ENCODE data around the gene RAP1GAP. TPM values are rescaled to one million over a fixed set of nuclear protein-coding genes. Genes with fewer than 3 reads are reported as not detected.
A peak's percentile ranks its signal among the peaks of the same experiment; 100 is the strongest.

Gene RAP1GAP
- total RNA-seq, 4 donors from 2014 or later: 0.36 to 0.74 (median 0.38) TPM; not detected in 1

DNA sequence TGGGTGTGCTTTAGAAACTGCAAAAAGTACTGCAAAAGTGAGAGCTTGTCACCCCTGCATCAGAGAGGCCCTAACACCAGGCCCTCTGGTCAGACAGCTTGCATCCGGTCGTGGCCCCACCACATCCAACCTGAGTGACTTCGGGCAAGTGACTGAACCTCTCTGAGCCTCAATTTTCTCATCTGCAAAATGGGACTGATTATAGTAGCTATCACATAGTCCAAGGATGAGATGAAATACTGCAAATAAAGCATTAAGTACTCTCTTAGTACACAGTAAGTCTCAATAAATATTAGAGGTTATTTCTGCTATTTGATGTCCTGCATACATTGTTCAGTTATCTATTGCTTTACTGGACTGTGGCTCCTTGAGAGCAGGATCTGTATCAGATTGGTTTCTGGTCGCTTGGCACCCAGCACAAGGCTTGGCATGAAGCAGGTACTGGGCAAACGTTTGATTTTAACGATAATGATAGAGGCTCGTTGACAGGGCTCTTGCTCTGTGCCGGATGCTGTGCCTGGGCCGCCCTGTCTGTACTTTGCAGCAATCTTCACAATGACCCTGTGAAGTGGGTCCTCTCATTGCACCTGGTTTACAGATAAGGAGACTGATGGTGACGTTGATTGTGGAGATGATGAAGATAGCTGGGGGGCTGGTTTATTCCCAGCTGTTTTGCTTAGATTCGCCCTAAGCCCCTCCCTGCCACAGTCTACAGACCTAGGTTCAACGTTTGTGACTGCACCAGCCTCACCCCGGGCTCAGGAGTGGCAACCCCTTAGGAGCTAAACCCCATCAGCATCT, 43.6 kb downstream of the RAP1GAP start:
- ATAC-seq (ENCODE audit: low FRiP score): no peak
- TF ChIP-seq, protein P1, sequence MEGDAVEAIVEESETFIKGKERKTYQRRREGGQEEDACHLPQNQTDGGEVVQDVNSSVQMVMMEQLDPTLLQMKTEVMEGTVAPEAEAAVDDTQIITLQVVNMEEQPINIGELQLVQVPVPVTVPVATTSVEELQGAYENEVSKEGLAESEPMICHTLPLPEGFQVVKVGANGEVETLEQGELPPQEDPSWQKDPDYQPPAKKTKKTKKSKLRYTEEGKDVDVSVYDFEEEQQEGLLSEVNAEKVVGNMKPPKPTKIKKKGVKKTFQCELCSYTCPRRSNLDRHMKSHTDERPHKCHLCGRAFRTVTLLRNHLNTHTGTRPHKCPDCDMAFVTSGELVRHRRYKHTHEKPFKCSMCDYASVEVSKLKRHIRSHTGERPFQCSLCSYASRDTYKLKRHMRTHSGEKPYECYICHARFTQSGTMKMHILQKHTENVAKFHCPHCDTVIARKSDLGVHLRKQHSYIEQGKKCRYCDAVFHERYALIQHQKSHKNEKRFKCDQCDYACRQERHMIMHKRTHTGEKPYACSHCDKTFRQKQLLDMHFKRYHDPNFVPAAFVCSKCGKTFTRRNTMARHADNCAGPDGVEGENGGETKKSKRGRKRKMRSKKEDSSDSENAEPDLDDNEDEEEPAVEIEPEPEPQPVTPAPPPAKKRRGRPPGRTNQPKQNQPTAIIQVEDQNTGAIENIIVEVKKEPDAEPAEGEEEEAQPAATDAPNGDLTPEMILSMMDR (IDR thresholded peaks at IDR 0.05): no peak
- DNase-seq (ENCODE audit: low spot score): no peak

DNA sequence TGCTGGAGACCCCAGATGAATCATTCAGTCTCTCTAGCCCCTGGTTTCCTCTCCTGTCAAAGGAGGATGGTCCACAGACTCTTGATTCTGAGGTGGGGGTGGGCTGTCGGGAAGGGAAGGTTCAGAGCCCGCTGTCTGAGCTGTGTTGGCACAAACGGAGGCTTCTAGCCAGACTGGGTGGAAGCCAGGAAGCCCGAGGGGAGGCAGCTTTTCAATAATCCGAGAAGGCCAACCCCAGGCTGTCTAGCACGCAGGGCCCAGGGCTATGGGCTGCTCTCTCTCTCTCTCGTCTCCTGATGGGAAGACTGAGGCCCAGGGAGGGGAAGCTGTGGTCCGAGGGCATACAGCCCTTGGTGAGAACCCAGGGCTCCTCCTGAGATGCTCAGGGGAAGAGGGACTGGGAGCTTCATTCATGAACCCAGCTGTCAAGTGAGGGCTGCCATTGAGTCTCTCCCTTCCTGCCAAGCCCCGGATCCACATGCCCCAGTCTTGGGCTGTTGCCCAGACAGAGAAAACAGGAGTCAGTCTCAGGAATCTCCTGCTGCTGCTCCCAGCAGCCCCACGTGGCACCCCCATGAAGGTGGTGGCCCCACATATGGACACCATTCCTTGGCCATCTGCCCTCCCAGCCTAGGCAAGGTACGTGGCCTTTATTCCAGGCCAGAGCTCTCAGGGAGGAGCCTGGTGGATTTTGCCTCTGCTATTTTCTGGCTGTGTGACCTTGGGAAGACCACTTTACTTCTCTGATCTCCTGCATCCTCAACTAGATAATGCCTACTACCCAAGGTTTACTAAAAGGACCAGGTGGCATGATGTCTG, 44.4 kb downstream of the RAP1GAP start:
- TF ChIP-seq, protein P1 (IDR thresholded peaks at IDR 0.05): no peak
- ATAC-seq (ENCODE audit: low FRiP score) (no peak), DNase-seq (ENCODE audit: low spot score) (no peak)

DNA sequence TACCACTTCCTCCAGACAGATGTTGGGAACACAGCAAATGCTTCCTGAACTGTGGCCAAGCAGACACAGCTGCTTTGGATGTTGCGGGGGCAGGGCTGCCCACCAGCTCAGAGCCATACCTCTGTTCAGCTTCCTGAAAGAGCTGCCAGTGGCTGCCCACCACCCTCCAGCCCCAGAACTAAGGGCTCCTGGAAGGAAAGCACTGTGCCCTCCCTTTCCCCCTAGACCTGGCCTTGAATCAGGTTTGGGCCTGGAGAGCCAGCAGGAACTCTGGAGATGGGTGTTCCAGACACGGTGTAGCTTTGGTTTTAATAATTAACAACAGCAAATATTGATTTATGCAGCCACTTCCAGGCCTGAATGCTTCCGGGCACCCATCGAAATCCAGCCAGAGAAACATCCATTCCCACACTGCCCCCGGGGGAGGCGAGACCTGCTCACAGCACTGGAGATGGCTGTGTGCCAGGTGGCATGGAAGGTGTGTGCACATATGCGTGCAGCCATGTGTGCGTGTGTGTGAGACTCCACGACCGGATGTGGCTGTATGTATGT, 45.7 kb downstream of the RAP1GAP start:
- DNase-seq (ENCODE audit: low spot score): no peak
- no peak for ATAC-seq (ENCODE audit: low FRiP score)
- TF ChIP-seq, protein P1 (IDR thresholded peaks at IDR 0.05): no peak

DNA sequence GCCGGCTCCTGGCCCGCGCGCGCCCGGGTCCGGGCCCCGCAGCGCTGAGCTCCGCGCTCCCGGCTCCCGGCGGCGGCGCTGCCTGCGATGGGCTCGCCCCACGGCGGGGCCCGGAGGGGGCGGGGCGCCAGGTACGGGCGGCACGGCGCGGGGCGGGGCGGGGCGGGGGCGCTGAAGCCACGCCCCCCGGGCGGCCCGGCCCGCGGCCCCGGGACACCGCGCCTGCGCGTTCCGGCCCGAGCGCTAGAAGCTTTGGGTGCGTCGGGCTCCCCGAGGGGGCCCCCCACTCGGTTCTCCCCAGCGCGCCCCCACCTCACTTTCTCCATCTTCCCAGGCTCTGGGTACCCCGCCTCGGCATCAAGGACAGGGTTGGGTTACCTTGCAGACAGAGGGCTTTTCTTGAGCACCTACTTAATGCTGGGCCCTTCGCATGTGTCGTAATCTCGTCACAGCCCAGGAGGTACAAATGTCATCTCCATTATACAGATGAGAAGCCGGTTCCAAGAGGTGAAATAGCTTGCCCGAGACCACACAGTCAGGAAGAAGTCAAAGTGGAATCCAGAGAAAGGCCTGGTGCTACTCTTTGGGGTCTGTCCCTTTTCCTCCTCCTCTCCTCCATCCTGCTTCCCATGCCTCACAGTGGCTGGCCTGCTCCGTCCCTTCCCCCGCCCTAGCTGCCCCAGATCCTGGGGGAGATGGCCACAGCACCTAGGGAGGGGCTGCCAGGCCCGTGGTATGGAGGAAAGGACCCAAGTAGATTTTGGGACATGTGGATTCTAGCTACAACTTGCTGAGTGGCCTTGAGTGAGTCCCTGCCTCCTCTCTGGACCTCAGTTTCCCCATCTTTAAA, 46.5 kb downstream of the RAP1GAP start:
- peak; percentile 49 for ATAC-seq (ENCODE audit: low FRiP score)
- TF ChIP-seq, protein P1 (IDR thresholded peaks at IDR 0.05): no peak
- no peak for DNase-seq (ENCODE audit: low spot score)

DNA sequence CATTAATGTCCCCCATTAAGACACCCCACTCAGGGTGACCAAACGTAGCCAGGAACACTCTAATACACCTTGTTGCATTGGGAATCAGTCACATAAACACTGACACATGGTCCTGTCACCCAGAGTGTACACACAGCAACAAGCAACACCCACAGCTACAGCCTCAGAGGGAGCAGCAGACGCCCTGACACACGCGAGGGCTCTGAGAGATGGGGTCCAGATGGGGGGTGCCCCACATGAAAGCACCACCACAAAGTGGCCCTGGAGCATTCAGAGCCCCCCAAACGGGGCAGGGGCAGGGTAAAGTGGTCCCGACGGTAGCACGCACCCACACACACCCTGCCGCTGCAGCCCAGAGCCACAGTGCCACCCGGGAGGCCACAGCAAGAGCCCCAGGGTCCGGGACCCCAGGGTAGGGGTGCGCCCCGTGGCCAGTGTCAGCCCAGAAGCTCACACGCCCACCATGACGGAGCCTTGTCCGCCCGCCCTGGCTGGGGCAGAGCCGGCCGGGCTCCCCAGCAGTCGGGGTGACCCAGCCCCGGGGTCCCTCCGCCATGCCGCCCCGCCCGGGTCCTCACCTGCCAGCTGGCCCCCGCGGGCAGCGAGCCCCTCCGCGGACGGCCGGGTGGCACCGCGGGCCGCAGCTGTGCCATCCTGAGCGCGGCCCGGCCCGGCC, 47.3 kb downstream of the RAP1GAP start:
- TF ChIP-seq, protein P1 (IDR thresholded peaks at IDR 0.05): no peak
- DNase-seq (ENCODE audit: low spot score): no peak
- ATAC-seq (ENCODE audit: low FRiP score): peak; percentile 2

DNA sequence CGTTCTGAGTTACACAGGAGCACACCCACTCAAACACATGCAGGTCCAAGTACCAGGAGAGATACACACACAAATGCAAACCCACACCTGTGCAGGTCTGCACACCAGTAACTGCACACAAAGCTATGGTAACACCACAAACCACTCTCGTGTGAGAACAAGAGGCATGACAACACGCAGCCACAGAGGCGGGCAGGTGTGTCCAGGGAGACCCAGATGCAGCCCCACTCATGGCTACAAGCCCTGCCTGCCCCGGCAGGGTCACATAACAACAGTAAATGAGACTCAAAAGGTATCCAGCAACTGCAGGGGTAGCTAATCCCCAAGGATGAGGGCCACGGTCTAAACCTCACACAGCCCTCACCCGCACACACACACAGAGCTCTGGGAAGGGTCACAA, 48.1 kb downstream of the RAP1GAP start:
- ATAC-seq (ENCODE audit: low FRiP score) (no peak), DNase-seq (ENCODE audit: low spot score) (no peak)
- TF ChIP-seq, protein P1 (IDR thresholded peaks at IDR 0.05): no peak

All from omental fat pad (tissue), 4 donors.